ELR (cell line): Measurements from ENCODE around the gene GYS2.

Source experiments
- DNase-seq: peaks from one replicate; pipeline ENCODE4 v3.0.0-alpha.2; 2015; ENCODE audit warnings: low read depth

Gene GYS2

DNA sequence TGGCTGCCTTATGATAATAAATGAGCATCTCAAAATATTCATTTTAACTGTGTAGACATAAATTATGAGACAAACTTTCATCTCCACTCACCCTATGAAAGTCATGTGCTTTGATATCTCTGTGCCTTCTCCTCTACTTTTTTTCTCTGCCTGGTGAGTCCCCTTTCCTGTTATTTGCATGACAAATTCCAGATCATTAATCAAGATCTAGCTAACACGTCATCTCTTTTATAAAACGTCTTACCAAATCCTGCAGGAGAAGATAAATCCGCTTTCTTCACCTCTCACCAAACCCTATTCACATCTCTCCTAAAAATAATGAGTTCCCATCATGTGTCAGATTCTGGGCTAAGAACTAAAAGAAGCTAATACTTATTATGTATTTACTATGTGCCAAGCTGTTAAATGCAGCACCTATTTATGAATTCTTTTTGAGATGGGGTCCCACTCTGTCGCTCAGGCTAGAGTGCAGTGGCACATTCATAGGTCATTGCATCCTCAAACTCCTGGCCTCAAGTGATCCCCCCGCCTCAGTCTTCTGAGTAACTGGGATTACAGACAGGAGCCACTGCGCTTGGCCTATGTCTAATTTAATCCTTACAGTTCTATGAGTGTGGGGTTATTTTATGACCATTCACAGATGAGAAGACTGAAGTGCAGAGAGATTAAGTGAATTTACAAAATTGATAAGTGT, 51.9 kb downstream of the GYS2 start:
- no peak for DNase-seq

DNA sequence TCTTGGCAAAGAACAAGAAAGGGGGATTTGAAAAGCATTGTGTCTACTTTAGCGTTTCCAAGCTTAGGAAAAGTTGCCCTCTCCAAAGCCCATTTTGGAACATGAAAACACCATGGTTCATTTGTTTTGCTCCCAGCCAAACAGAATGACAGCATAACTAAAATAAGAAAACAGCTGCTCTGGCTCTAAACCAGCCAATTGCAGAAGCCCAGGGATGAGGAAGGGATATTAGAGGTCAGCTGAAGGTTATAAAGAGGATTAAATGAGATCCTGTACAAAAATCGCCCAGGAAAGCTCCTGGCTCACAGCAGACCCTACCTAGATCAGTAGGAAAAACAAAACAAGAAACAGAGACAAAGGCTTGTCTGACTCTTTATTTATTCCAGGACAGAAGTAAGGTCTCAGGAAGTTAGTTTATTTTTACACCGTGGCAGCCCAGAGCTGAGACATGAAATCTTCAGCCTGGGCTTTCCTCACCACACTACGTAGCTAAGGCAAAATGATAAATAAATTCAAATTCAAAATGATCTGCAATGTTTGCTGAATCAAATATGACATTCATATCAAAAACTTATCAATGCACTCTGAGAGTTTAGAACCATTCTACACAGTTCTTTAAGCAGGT, 52.7 kb downstream of the GYS2 start:
- DNase-seq = no peak

DNA sequence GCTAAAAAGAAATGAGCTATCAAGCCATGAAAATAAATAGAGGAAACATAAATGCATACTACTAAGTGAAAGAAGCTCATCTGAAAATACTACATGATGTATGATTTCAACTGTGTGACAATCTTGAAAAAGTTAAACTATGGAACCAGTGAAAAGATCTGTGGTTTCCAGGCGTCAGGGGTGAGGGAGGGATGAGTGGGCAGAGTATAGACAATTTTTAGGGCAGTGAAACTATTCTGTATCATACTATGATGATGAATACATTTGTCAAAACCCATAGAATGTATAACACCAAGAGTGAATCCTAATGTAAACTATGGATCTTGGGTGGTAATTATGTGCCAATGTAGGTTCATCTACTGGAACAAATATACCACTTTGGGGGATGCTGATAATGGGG, 57.2 kb downstream of the GYS2 start:
- DNase-seq = no peak

DNA sequence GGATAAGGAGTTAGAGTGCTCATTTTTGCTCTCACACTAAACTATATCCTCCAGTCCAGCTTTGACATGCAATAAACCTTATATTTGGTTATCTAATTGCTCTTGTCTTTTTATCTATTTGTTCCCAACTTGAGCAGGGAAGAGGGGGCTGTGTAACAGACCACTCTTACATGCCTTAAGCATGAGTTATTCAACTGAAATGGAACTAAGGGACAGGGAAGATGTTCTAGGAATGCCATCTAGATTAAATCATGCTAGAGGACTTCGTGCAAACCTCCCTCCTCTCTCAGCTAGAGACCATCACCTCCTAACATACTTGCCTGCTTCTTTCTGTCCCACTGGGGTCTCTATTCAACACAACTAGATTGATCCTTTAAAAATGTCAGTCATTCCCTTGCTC, 57.9 kb downstream of the GYS2 start:
- peak; percentile 6 for DNase-seq

GRCh38 chr12:21545557-21545956, 59.1 kb downstream of the GYS2 start:
- DNase-seq = no peak

DNA sequence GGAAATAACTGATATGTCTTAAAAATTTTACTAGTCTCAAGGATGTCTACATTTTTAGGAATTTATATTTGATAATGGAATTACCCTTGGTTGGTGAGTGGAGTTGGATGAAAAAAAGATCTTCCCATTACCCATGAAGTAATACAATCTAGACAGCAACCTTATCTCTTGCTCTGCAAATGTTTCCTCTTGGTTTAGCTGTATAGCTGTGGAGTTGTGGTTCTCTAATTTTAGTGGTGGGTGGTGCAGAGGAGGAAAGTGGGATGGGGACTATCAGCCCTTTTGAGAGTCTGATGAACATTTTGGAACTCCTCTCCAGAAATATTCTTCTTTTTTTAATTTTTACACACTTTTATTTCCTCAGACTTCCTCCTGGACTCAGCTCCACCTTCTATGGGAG, 61.5 kb downstream of the GYS2 start:
- no peak for DNase-seq

GRCh38 chr12:21542403-21542802, 62.2 kb downstream of the GYS2 start:
- no peak for DNase-seq

DNA sequence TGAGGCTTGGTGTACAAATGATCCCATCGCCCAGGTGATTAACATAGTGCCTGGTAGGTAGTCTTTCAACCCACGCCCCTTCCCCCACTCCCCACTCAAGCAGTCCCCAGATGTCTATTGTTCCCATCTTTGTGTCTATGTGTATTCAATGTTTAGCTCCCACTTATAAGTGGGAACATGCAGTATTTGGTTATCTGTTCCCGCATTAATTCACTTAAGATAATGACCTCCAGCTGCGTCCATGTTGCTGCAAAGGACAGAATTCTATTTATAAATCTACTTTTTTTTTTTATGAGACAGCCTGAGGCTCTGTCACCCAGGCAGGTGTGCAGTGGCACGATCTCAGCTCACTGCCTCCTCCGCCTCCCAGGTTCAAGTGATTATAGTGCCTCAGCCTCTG, 62.9 kb downstream of the GYS2 start:
- DNase-seq = no peak

DNA sequence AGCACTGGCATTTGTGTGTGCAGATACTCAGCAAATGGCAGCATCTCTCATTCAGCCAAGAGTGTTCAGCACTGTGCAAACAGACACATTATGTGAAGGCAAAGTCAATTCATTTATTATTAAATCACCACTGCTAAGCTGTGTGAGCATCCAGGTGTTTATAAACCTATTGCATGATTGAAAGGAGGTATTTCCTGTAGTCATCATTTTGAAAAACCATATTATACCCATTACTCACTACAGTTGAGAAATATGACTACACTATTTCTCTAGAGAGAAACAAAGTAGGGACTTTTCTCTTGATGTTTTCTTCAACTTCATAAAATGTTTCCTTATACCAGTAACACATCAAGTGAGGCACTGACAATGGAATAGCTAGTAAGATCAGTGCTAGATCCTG, 64.8 kb downstream of the GYS2 start:
- no peak for DNase-seq

- DNase-seq = no peak
These were observed 66.5 kb downstream of the GYS2 start for GRCh38 chr12:21538061-21538653.

GRCh38 chr12:21529456-21529855, 75.2 kb downstream of the GYS2 start:
- DNase-seq = no peak

DNA sequence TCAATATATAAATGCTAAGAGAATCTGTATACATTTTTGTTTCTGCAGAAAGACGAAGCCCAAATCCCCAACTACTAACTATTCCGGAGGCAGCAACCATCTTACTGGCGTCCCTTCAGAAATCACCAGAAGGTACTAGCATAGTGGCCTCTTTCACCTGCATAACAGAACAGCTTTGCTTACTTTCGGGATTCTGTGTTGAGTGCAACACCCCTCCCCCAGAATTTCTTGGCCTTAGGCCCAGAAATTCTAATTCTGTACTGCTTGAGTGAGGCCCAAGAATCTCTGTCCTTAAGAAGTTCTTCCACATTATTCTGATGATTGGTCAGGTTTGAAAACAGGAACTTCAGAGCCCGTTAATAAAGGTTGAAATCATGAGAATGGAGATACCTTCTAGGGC, 75.7 kb downstream of the GYS2 start:
- no peak for DNase-seq

GRCh38 chr12:21527451-21528180, 77.0 kb downstream of the GYS2 start:
- peak; percentile 73 for DNase-seq

DNA sequence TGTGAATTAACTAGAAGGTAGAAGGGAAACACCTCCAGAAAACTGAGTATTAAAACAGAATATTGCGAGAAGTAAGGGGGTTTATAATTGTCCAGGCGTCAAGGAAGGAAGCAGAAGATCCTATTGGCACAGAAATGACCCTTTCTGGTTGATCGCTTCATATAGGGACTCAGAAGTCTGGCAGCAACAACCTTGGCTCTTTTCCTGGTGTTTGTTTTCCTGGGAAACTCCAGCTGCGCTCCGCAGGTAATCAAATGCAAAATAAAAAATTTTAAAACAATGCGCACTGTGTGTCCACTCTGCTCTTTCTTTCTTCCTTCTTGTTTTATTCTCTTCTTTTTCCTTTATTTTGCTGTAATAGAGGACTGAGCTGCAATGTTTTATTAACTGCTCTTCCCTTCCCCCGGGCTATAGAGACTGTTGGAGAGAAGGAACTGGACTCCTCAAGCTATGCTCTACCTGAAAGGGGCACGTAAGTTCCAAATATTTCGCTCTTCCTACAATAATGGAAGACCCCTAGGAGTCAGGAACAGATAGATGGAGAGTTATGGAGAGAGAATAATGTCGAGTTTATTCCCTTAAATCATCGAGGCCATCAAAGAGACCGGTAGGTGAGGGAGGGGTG, 77.8 kb downstream of the GYS2 start:
- DNase-seq = no peak

- DNase-seq = peak; percentile 32
These were observed 78.6 kb downstream of the GYS2 start, which contains the start of gene SPX for GRCh38 chr12:21526053-21526452. SPX (plus strand) TSS chr12:21526296; CDS start chr12:21526473, 177 bp downstream.

DNA sequence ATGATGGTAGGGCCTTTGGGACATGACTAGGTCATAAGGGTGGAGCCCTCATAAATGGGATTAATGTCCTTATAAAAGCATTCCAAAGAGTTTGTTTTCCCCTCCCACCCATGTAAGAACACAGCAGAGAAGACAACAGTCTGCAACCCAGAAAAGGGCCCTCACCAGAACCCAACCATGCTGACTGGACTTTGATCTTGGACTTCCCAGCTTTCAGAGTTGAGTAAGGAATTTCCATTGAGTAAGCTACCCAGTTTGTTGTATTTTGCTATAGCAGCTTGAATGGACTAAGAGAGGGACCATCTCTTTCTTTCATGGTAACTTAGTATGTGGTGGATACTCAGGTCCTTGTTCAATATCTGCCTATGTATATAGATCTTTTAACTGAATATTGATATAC, 81.5 kb downstream of the GYS2 start:
- DNase-seq = no peak

- no peak for DNase-seq
These were observed 83.1 kb downstream of the GYS2 start for GRCh38 chr12:21521541-21521940.

DNA sequence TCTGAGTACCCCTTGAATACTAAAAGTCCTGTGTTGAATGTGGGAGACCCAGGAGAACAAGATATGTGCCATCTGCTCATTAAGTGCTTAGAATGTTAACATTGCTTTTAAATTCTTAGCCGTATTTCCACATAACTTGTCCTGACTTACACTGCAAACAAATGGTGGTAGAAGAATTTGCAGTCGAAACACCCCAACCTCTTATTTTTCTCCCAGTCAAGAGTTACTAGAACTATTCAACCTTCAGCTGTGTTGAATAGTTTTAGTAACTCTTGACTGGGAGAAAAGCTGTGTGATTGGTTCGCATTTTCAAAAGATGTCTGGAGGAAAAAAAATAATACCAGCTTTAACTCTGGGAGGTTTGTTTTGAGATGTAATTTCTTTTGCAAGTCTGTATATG, 86.2 kb downstream of the GYS2 start:
- no peak for DNase-seq

GRCh38 chr12:21516281-21516680, 88.4 kb downstream of the GYS2 start:
- DNase-seq = no peak

DNA sequence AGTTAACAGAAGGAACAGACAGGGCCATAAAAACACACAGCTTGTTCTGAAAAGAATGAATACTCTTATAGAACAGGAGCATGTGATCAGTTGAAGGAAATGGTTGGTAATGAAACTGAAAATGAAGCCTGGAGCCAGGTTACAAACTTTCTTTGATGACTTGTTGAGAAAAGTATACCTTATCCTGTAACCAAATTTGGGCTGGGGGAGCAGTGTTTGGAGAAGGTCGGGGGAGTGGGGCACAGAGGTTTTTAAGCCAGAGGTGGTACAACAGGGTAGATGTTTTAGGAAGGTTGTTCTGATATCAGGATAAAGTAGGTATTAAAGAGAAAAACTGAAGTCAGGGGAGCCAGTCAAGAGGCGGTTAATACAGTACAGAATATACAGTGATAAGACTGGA, 94.9 kb downstream of the GYS2 start:
- no peak for DNase-seq

DNA sequence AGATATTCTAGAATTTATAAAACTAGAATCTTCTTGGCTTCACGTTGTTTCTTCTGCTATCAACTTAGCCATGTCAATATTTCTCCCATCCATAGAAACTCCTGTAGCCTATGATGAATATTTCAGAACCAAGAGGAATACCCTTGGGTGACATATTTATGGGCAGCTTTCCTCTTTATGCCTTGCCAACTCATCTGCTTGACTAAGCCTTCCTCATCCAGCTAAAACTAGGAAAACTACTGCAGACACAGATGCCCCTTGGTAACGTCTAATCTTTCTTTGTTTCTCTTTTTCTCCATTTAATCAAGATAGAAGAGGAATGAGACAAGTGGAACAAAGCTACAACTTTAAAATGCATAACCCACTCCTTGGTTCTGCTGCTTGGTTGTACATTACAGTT, 96.8 kb downstream of the GYS2 start:
- DNase-seq = no peak

GRCh38 chr12:21505888-21506287, 98.8 kb downstream of the GYS2 start:
- DNase-seq = no peak
